Activated gamma-delta T cell treated with Interleukin-2 at 50 U/mL for 16 hours (primary cell): ENCODE data around the gene BMP2.

Experiments used
- DNase-seq: peaks from one replicate; pipeline ENCODE4 v3.0.0-alpha.2; 2020

BMP2 gene

GRCh38 chr20:6767536-6768227 is at the start of gene BMP2:
Gene BMP2, plus strand, starts transcription at chr20:6767686. Its CDS starts 2,441 bp downstream, at chr20:6770127.
- no peak for DNase-seq

- DNase-seq, result no peak
Observed at GRCh38 chr20:6718662-6719368, 48.7 kb upstream of the BMP2 start.

- DNase-seq, result no peak
Observed at GRCh38 chr20:6719369-6719721, 48.1 kb upstream of the BMP2 start.

- DNase-seq, result no peak
Observed at GRCh38 chr20:6726761-6727160, 40.7 kb upstream of the BMP2 start.

- no peak for DNase-seq
Observed at GRCh38 chr20:6730672-6731328, 36.7 kb upstream of the BMP2 start.

GRCh38 chr20:6732001-6732447 is 35.5 kb upstream of the BMP2 start:
- DNase-seq, result no peak

- DNase-seq, result no peak
Observed at GRCh38 chr20:6732851-6733250, 34.6 kb upstream of the BMP2 start.

GRCh38 chr20:6733965-6734364 is 33.5 kb upstream of the BMP2 start:
- no peak for DNase-seq

GRCh38 chr20:6735942-6736845 is 31.3 kb upstream of the BMP2 start:
- no peak for DNase-seq

GRCh38 chr20:6739406-6739805 is 28.1 kb upstream of the BMP2 start:
- no peak for DNase-seq

GRCh38 chr20:6740096-6740495 is 27.4 kb upstream of the BMP2 start:
- no peak for DNase-seq

- no peak for DNase-seq
Observed at GRCh38 chr20:6744180-6744579, 23.3 kb upstream of the BMP2 start.

- no peak for DNase-seq
Observed at GRCh38 chr20:6744805-6745204, 22.7 kb upstream of the BMP2 start.

GRCh38 chr20:6746901-6747609 is 20.4 kb upstream of the BMP2 start:
- no peak for DNase-seq

GRCh38 chr20:6750438-6750837 is 17.0 kb upstream of the BMP2 start:
- no peak for DNase-seq

GRCh38 chr20:6756693-6757595 is 10.5 kb upstream of the BMP2 start:
- no peak for DNase-seq

- DNase-seq, result no peak
Observed at GRCh38 chr20:6764619-6765018, 2.9 kb upstream of the BMP2 start.

- DNase-seq, result no peak
Observed at GRCh38 chr20:6765469-6766058, 1.9 kb upstream of the BMP2 start.

- no peak for DNase-seq
Observed at GRCh38 chr20:6766433-6766832, 1.1 kb upstream of the BMP2 start.

GRCh38 chr20:6767126-6767535 is 355 bp upstream of the BMP2 start:
- DNase-seq, result no peak
